Adipocyte (in vitro differentiated cells): ENCODE measurements around the gene TMEM238.
"Not testable (repeated sequence)": the region's sequence is repeated elsewhere in the genome, so short reads cannot be mapped to it uniquely, and the experiment has no call there.

Source experiments
- DNase-seq: peaks from one replicate; pipeline ENCODE4 v3.0.0-alpha.2; 2015; ENCODE audit warnings: low read depth
- H3K27me3 ChIP-seq: replicated peaks from 2 replicates; pipeline ENCODE4 v1.7.0; 2013; ENCODE audit warnings: mild to moderate bottlenecking, low read length, moderate library complexity; ENCODE audit not compliant: control insufficient read depth, insufficient read depth
- H3K36me3 ChIP-seq: 2 replicates; pipeline ENCODE4 v1.7.0; 2013; ENCODE audit warnings: low read length, mild to moderate bottlenecking, moderate library complexity; ENCODE audit not compliant: control insufficient read depth, insufficient read depth, severe bottlenecking
- H3K4me1 ChIP-seq: 2 replicates; pipeline ENCODE4 v1.7.0; 2013; ENCODE audit warnings: mild to moderate bottlenecking, low read length, moderate library complexity; ENCODE audit not compliant: control insufficient read depth, insufficient read depth
- H3K4me3 ChIP-seq: 2 replicates; pipeline ENCODE4 v1.7.0; 2013; ENCODE audit warnings: mild to moderate bottlenecking, low read length, moderate library complexity
- H3K9ac ChIP-seq: 2 replicates; pipeline ENCODE4 v1.7.0; 2013; ENCODE audit warnings: mild to moderate bottlenecking, low read length, moderate library complexity
- H3K9me3 ChIP-seq: 2 replicates; pipeline ENCODE4 v1.7.0; 2013; ENCODE audit warnings: mild to moderate bottlenecking, low read length, moderate library complexity; ENCODE audit not compliant: control insufficient read depth

TMEM238 gene

DNA sequence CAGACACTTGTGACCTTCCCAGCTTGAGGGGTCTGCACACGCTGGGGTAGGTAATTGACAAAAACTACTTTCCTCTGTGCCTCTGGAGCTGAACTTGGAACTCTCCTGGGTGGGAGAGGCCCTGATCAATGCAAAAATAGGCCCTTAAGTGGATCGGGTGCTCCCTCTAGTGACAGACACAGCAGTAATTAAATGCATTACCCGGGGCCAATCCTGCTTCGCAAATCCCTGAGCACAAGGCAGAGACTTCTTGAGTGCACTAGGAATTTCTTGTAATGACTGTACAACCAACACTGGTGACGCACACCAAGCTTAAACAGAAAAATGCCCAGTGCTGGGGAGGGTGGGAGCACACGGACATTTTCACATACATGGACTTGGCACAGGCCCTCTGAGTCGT is 34.1 kb upstream of the TMEM238 start:
- no peak overlapping the region for H3K9ac ChIP-seq
- no peaks in the 10 kb centered on the region for H3K36me3 ChIP-seq

DNA sequence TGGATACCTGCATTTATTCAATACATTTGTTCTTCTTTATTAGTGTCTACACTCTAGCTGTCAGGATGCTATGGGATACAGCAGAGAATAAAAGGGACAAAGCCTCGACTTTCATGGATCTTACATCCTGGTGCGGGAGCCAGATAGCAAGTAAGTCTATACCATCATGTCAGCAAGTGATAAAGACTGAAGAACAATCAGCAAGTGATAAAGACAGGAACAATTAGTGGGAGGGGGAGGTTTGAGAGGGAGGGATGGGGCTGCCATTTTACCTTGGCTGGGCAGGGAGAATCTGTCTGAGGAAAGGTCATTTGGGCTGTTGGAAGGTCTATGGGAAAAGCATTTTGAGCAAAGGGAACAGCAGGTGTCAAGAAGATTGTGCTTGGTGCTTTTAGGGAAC is 26.1 kb upstream of the TMEM238 start:
- no peaks in the 10 kb centered on the region for H3K9me3 ChIP-seq
- peaks cover 17% of the 10 kb centered on the region for H3K4me1 ChIP-seq
- no peak overlapping the region for H3K4me3 ChIP-seq
- no peaks in the 10 kb centered on the region for H3K27me3 ChIP-seq
- H3K9ac ChIP-seq: no peak overlapping the region
- no peak for DNase-seq
- peaks cover 11% of the 10 kb centered on the region for H3K36me3 ChIP-seq

More for the DNA sequence above, 34.1 kb upstream of the TMEM238 start:
- Histone ChIP-seq H3K27me3 (peaks cover 13% of the 10 kb centered on the region), H3K4me1 (no peaks in the 10 kb centered on the region), H3K4me3 (no peak overlapping the region), H3K9me3 (no peaks in the 10 kb centered on the region)
- peak; percentile 92 for DNase-seq

DNA sequence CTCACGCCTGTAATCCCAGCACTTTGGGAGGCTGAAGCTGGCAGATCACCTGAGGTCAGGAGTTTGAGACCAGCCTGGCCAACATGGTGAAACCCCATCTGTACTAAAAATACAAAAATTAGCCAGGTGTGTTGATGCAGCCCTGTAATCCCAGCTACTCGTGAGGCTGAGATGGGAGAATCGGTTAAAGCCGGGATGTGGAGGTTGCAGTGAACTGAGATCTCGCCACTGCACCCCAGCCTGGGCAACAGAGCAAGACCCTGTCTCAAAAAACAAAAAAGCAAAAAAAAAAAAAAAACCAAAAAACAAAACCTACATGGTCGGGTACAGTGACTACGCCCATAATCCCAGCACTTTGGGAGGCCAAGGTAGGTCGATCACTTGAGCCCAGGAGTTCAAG is 25.1 kb upstream of the TMEM238 start:
- peaks cover 15% of the 10 kb centered on the region for H3K36me3 ChIP-seq
- H3K4me3 ChIP-seq, H3K9me3 ChIP-seq, DNase-seq, H3K9ac ChIP-seq, H3K27me3 ChIP-seq: not testable (repeated sequence)
- H3K4me1 ChIP-seq: peaks cover 17% of the 10 kb centered on the region

DNA sequence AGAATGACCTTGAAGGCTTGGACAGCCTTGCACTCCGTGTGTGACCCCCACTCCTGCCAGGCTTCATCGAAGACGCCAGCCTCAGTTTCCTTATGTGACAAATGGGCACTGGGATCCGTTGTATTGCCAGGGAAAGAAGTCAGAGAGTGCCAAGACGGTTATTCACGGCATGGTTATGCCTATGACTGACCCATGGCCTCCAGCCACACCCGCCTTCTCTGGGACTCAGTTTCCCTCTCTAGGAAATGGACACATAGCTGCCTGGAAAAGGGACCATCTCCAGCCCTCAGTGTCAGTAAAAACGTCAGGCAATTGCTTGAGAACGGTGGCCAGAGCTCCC is 24.4 kb upstream of the TMEM238 start:
- Histone ChIP-seq H3K9me3 (no peaks in the 10 kb centered on the region), H3K4me3 (peak overlapping the region; percentile 87), H3K9ac (peak overlapping the region; percentile 85), H3K36me3 (peaks cover 20% of the 10 kb centered on the region), H3K4me1 (peaks cover 17% of the 10 kb centered on the region), H3K27me3 (no peaks in the 10 kb centered on the region)
- no peak for DNase-seq

DNA sequence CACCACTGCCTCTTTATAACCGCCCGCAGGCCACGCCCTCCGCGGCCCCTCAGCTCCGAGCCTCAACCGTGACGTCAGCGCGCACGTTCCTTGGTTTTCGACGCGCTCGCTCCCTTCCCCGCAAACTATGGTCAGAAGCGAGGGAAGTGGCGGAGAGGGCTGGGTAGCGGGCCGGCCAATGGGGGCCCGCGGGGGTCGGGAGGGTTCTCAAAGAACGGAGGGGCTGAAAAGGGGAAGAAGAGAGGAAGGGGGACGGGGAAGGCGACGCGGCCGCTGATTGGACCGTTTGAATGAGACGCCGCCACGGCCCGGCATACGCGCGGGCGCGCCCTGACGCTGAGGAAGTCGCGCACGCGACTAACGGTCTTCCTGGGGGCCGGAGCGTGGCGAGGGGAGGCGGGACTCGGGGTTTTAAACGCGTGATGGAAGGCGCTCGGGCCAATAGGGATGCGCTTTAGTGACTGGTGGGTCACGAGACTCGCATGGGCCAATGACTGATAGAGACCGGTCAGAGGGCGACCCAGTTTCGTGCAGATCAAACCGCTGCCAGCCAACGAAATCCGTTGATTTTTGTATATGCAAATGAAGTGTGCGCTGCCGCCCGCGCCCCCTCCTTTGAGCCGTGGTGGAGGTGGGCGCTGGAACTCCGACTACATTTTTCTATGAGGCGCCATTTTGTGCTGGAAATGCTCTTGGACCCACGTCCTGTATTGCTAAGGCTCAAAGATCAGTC is 23.9 kb upstream of the TMEM238 start:
- H3K9ac ChIP-seq: peak overlapping the region; percentile 91
- peaks cover 25% of the 10 kb centered on the region for H3K36me3 ChIP-seq
- peak; percentile 100 for DNase-seq
- H3K9me3 ChIP-seq: no peaks in the 10 kb centered on the region
- peak overlapping the region; percentile 87 for H3K4me3 ChIP-seq
- H3K27me3 ChIP-seq: no peaks in the 10 kb centered on the region
- peaks cover 17% of the 10 kb centered on the region for H3K4me1 ChIP-seq

DNA sequence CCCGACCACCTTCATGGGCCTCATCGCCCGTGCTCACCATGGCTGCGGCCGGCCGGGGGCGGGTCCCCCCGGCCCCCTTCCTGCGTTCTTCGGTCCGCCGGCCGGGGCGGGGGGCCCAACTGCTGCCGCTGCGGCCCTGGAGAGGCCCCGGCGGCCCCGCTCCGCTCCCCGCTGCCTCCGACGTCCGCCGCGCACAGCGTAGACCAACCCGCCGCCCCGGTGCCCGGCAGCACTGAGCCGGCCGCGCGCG is 23.4 kb upstream of the TMEM238 start, which contains the start of gene UBE2S:
Gene UBE2S (minus strand): TSS at position 239 of the 250 bp plus-strand sequence. CDS start 199 bp downstream, at position 40.
- peaks cover 30% of the 10 kb centered on the region for H3K36me3 ChIP-seq
- H3K9ac ChIP-seq: peak within 1 kb of the TSS; percentile 91
- DNase-seq, H3K9me3 ChIP-seq, H3K27me3 ChIP-seq: not testable (repeated sequence)
- H3K4me3 ChIP-seq: peak within 1 kb of the TSS; percentile 87
- H3K4me1 ChIP-seq: peaks cover 17% of the 10 kb centered on the region

DNA sequence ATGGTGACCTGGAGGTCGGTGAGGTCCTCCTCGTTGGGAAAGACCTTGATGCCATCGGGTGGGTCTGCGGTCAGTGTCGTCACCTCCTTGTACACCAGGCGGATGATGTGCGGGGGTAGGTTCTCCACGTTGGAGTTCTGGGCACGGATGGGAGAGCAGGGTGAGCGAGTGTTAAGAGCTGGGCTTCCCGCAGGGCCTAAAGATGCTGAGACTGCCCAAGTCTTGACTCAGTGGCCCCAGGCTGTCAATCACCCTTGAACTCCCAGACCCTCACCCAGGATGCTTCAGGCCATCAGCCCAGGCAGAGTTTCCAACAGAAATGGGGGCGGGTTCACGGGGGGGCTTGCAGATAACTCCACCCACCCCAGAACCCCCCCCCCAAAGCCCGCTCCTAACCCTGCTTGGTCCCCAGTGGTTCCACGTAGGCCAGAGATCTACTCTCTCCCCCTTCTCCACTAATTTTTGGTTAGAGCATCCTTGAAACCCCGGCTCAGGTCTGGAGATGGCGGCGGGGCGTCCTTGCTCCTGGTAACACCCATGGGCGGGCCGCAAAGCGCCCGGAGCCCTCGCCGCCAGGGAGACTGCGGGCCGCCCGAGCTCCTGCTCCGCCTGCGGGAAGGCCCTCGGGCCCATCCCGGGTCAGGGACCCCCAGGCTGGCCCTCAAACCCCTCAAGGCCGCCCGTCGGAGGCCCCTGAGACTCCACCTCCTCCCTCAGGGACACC is 22.9 kb upstream of the TMEM238 start:
- Histone ChIP-seq H3K36me3 (peaks cover 34% of the 10 kb centered on the region), H3K4me1 (peaks cover 17% of the 10 kb centered on the region), H3K4me3 (peak overlapping the region; percentile 87), H3K9me3 (no peaks in the 10 kb centered on the region), H3K27me3 (no peaks in the 10 kb centered on the region), H3K9ac (peak overlapping the region; percentile 91)
- peak; percentile 68 for DNase-seq

DNA sequence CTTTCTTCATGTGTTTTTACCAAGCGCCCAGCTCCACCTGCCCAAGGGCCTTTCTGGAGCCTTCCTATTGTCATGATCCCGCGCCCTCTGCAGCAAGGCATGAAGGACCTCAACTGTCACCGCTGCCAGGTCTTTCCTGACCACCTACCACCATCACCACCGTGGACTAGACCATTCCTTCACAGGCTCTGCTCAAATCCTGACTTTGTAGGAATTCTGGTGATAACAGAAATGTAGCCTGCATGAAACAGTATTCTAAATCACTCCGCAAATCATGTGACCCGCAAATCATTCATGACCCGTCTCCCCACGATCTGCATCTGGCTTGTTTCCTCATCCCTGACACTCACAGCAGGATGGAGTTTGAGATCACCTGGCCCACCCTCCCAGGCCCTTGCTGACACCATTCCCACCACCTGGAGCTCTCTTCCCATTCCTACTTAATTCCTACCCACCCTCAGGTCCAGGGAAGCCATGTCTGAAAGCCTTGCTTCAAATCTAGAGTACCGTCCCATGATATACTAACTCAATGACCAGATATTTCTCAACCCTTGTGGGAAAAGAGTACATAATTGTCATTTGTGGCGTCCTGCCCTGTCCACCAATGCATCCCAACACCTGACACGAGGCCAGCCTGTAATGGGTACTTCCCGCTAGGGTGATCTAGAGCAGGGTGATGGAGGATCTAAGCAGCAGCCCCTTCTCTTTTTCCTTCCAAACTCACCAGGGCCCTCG is 22.2 kb upstream of the TMEM238 start:
- no peaks in the 10 kb centered on the region for H3K9me3 ChIP-seq
- peaks cover 38% of the 10 kb centered on the region for H3K36me3 ChIP-seq
- peak overlapping the region; percentile 87 for H3K4me3 ChIP-seq
- H3K9ac ChIP-seq: peak overlapping the region; percentile 91
- no peak for DNase-seq
- H3K4me1 ChIP-seq: peaks cover 17% of the 10 kb centered on the region
- no peaks in the 10 kb centered on the region for H3K27me3 ChIP-seq

DNA sequence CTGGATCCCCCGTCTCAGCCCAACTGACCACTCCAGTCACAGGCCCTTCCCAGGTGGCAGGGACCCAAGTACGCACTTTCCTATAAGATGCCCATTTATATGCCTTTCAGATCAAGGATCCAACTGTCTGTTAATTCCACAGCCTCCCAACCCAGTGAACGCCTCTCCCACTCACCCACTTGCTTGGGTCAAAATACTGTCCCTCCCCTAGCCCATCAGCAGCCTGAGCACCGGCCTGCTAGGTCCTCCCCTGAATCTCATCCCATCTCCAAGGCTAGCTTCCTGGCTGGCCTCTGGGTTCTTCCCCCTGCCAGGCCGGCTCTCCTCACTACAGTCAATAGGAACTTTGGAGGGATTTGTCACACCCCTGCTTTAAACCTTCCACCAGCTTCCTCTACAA is 21.5 kb upstream of the TMEM238 start:
- Histone ChIP-seq H3K36me3 (peaks cover 42% of the 10 kb centered on the region), H3K9me3 (no peaks in the 10 kb centered on the region), H3K4me3 (peak overlapping the region; percentile 87), H3K4me1 (peaks cover 17% of the 10 kb centered on the region), H3K9ac (peak overlapping the region; percentile 91), H3K27me3 (no peaks in the 10 kb centered on the region)
- no peak for DNase-seq

DNA sequence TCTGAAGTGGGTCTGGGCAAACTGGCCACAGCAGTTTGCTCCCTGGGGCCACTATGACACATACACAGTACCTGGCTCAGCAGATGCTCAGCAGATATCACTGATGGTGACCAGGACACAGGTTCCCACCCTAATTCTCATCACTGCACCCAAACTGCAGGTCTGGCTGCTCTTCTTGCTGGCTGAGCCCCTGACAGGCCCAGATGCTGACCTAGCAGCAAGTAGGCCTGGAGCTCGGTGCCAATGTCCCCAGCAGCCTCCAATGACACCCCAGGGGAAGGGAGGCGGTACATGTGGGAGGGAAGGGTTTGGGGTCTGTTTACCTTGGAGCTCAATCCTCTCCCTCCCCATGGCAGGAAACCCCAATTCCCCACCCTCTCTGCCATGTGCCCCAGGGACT is 18.4 kb upstream of the TMEM238 start:
- Histone ChIP-seq H3K9ac (peak overlapping the region; percentile 21), H3K36me3 (peaks cover 46% of the 10 kb centered on the region)
- no peak for DNase-seq

DNA sequence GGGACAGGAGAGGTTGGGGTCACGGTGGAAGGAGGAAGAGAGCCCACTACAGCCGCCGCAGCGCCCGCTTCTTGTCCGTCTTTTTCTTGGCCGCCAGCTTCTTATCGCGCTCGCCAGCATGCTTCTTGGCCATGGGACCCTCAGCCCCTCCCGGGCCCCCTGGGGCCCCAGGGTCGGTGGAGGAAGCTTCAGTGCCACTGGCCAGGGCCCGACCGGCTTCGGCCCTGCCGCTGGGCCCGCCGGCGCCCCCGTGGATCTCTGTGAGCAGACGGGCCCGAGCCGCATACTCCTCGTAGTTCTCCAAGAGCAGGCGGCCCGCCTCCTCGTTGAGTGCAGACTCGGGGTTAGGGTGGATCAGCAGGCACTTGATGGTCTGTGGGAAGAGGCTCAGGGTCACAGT is 17.3 kb upstream of the TMEM238 start:
- not testable (repeated sequence) for DNase-seq, H3K9me3 ChIP-seq, H3K27me3 ChIP-seq, H3K4me1 ChIP-seq, H3K4me3 ChIP-seq, H3K9ac ChIP-seq
- H3K36me3 ChIP-seq: peaks cover 45% of the 10 kb centered on the region

More for the DNA sequence above, 18.4 kb upstream of the TMEM238 start:
- no peaks in the 10 kb centered on the region for H3K27me3 ChIP-seq
- H3K4me3 ChIP-seq: no peak overlapping the region
- no peaks in the 10 kb centered on the region for H3K9me3 ChIP-seq
- H3K4me1 ChIP-seq: peaks cover 12% of the 10 kb centered on the region
